Measurements from ENCODE around the gene ZNF234.

- TF ChIP-seq, protein P1, sequence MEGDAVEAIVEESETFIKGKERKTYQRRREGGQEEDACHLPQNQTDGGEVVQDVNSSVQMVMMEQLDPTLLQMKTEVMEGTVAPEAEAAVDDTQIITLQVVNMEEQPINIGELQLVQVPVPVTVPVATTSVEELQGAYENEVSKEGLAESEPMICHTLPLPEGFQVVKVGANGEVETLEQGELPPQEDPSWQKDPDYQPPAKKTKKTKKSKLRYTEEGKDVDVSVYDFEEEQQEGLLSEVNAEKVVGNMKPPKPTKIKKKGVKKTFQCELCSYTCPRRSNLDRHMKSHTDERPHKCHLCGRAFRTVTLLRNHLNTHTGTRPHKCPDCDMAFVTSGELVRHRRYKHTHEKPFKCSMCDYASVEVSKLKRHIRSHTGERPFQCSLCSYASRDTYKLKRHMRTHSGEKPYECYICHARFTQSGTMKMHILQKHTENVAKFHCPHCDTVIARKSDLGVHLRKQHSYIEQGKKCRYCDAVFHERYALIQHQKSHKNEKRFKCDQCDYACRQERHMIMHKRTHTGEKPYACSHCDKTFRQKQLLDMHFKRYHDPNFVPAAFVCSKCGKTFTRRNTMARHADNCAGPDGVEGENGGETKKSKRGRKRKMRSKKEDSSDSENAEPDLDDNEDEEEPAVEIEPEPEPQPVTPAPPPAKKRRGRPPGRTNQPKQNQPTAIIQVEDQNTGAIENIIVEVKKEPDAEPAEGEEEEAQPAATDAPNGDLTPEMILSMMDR (IDR thresholded peaks at IDR 0.05), result no peak
- no peak for TF ChIP-seq POLR2A (IDR thresholded peaks at IDR 0.05)
Observed at GRCh38 chr19:44131955-44132354, 9.4 kb upstream of the ZNF234 start.

Measured in lower leg skin (tissue), 3 donors.